ENCODE measurements around the gene KCNAB3.

DNA sequence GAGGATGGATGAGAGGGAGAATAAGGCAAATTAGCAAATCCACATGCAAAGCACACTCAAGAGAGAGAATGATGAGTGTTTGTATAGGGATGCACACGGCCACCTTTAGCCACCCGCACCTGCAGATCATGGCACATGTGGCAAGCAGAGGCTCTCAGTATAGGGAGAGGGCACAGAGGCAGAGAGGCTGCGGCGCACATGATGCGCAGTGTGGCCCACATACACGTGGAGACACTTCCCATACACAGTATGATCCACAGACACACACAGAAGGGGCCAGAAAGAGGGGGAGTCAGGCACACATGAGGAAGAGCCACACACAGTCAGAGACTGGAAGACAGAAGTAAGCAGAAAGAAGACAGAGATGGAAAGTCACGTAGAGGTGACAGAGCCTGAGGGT, 47.6 kb downstream of the KCNAB3 start:
- TF ChIP-seq, protein P1, sequence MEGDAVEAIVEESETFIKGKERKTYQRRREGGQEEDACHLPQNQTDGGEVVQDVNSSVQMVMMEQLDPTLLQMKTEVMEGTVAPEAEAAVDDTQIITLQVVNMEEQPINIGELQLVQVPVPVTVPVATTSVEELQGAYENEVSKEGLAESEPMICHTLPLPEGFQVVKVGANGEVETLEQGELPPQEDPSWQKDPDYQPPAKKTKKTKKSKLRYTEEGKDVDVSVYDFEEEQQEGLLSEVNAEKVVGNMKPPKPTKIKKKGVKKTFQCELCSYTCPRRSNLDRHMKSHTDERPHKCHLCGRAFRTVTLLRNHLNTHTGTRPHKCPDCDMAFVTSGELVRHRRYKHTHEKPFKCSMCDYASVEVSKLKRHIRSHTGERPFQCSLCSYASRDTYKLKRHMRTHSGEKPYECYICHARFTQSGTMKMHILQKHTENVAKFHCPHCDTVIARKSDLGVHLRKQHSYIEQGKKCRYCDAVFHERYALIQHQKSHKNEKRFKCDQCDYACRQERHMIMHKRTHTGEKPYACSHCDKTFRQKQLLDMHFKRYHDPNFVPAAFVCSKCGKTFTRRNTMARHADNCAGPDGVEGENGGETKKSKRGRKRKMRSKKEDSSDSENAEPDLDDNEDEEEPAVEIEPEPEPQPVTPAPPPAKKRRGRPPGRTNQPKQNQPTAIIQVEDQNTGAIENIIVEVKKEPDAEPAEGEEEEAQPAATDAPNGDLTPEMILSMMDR (IDR thresholded peaks at IDR 0.05): no peak
- TF ChIP-seq POLR2A (IDR thresholded peaks at IDR 0.05): no peak
